IMR-90 (cell line): ENCODE data around the gene GLIS1. TPM values are rescaled to one million over a fixed set of nuclear protein-coding genes. Genes with fewer than 3 reads are reported as not detected.

Source experiments
- ATAC-seq: fragments of 200-7000 bp; cut with Tn5 transposase; 2 replicates; pipeline ENCODE4 v1.9.1; 2020; ENCODE audit warnings: low read depth, mild to moderate bottlenecking, moderate library complexity
- BruUV-seq: library from RNA; stranded (reverse); fragments of 400-500 nt; replicated peaks from 2 replicates; lab custom pipeline; 2021; lab: Mats Ljungman, UMichigan
- CTCF ChIA-PET: fragments of 300-600 bp; formaldehyde crosslinking; extraction: SDS; loops from one replicate; lab custom pipeline; 2021; ENCODE audit warnings: antibody characterized with exemption; lab: Yijun Ruan, JAX
- POLR2A ChIA-PET: fragments of 300-600 bp; sonication (Branson Sonifier 250); formaldehyde crosslinking; loops from one replicate; lab custom pipeline; 2022; ENCODE audit warnings: antibody characterized with exemption; ENCODE audit not compliant: unreplicated experiment; lab: Charles Lee
- DNase-seq: peaks from one replicate; pipeline ENCODE4 v3.0.0; 2013
- H2AFZ ChIP-seq: replicated peaks from 2 replicates; pipeline ENCODE3; 2013; ENCODE audit warnings: low read length, mild to moderate bottlenecking; ENCODE audit not compliant: poor library complexity
- H2AK5ac ChIP-seq: 2 replicates; pipeline ENCODE4 v1.6.1; 2013; ENCODE audit warnings: low read depth, low read length, inconsistent platforms
- H2AK9ac ChIP-seq: replicated peaks from 2 replicates; pipeline ENCODE3; 2013; ENCODE audit warnings: mild to moderate bottlenecking, low read depth, low read length, moderate library complexity; ENCODE audit not compliant: poor library complexity
- H2BK120ac ChIP-seq: 2 replicates; pipeline ENCODE4 v1.6.1; 2013; ENCODE audit warnings: low read depth, low read length, inconsistent platforms
- H2BK15ac ChIP-seq: 3 replicates; pipeline ENCODE4 v1.6.1; 2013; ENCODE audit warnings: low read depth, low read length, inconsistent platforms
- H2BK20ac ChIP-seq: 2 replicates; pipeline ENCODE4 v1.6.1; 2013; ENCODE audit warnings: low read depth, mild to moderate bottlenecking, inconsistent platforms, low read length, moderate library complexity
- H2BK5ac ChIP-seq: 2 replicates; pipeline ENCODE4 v1.6.1; 2013; ENCODE audit warnings: mild to moderate bottlenecking, low read depth, low read length, inconsistent platforms; ENCODE audit not compliant: poor library complexity, severe bottlenecking
- H3K14ac ChIP-seq: replicated peaks from 2 replicates; pipeline ENCODE4 v1.6.1; 2013; ENCODE audit warnings: low read depth, low read length, inconsistent platforms
- H3K18ac ChIP-seq: 2 replicates; pipeline ENCODE4 v1.6.1; 2013; ENCODE audit warnings: low read depth, low read length, control low read depth
- H3K23ac ChIP-seq: 2 replicates; pipeline ENCODE4 v1.6.1; 2013; ENCODE audit warnings: low read depth, low read length, inconsistent platforms
- H3K27ac ChIP-seq: 2 replicates; pipeline ENCODE4 v1.5.1; 2013; ENCODE audit warnings: mild to moderate bottlenecking, control low read depth, low read length; ENCODE audit not compliant: insufficient read depth
- H3K27me3 ChIP-seq: 2 replicates; pipeline ENCODE4 v1.6.1; 2013; ENCODE audit warnings: low read length; ENCODE audit not compliant: control insufficient read depth, insufficient read depth
- H3K36me3 ChIP-seq: 2 replicates; pipeline ENCODE4 v1.6.1; 2013; ENCODE audit warnings: low read length, mixed read lengths; ENCODE audit not compliant: control insufficient read depth, insufficient read depth
- H3K4ac ChIP-seq: 2 replicates; pipeline ENCODE4 v1.6.1; 2013; ENCODE audit warnings: low read depth, low read length, inconsistent platforms
- H3K4me1 ChIP-seq: 2 replicates; pipeline ENCODE4 v1.6.1; 2013; ENCODE audit warnings: low read length, mixed read lengths; ENCODE audit not compliant: control insufficient read depth, insufficient read depth
- H3K4me2 ChIP-seq: 2 replicates; pipeline ENCODE4 v1.6.1; 2013; ENCODE audit warnings: low read depth, mild to moderate bottlenecking, control low read depth, low read length, moderate library complexity
- H3K4me3 ChIP-seq: 2 replicates; pipeline ENCODE4 v1.5.1; 2013; ENCODE audit warnings: low read depth, mild to moderate bottlenecking, control low read depth, low read length, moderate library complexity; ENCODE audit not compliant: insufficient read depth
- H3K56ac ChIP-seq: 2 replicates; pipeline ENCODE4 v1.6.1; 2013; ENCODE audit warnings: low read length, inconsistent platforms; ENCODE audit not compliant: insufficient read depth; ENCODE audit errors: extremely low read depth
- H3K79me1 ChIP-seq, 2 experiments: 2 replicates each; pipeline ENCODE4 v1.6.1; 2013; ENCODE audit warnings: low read length in 2 of 2, inconsistent platforms in 1 of 2, low read depth in 1 of 2
- H3K9ac ChIP-seq: 2 replicates; pipeline ENCODE4 v1.6.1; 2013; ENCODE audit warnings: low read depth, low read length, control low read depth
- H3K9me1 ChIP-seq: 2 replicates; pipeline ENCODE4 v1.6.1; 2013; ENCODE audit warnings: low read length, inconsistent platforms; ENCODE audit not compliant: insufficient read depth
- H3K9me3 ChIP-seq: 2 replicates; pipeline ENCODE4 v1.6.1; 2013; ENCODE audit warnings: low read length; ENCODE audit not compliant: control insufficient read depth, insufficient read depth
- H4K20me1 ChIP-seq: 2 replicates; pipeline ENCODE4 v1.6.1; 2013; ENCODE audit warnings: low read length, inconsistent platforms; ENCODE audit not compliant: insufficient read depth
- H4K5ac ChIP-seq: 2 replicates; pipeline ENCODE4 v1.6.1; 2013; ENCODE audit warnings: mild to moderate bottlenecking, low read depth, low read length, control low read depth
- H4K8ac ChIP-seq, 2 experiments: 2 replicates each; pipeline ENCODE4 v1.6.1; 2013; ENCODE audit warnings: low read depth in 2 of 2, low read length in 2 of 2, control low read depth in 1 of 2, inconsistent platforms in 1 of 2
- H4K91ac ChIP-seq: 2 replicates; pipeline ENCODE4 v1.6.1; 2013; ENCODE audit warnings: low read depth, low read length, inconsistent platforms; ENCODE audit not compliant: insufficient read depth
- BHLHE40 ChIP-seq: fragments of 150-350 bp; IDR thresholded peaks from 2 replicates; pipeline ENCODE4 v1.6.1; 2016; ENCODE audit warnings: mild to moderate bottlenecking, low read depth, low read length
- CHD1 ChIP-seq: IDR thresholded peaks from 2 replicates; pipeline ENCODE4 v1.6.1; 2012; ENCODE audit warnings: low read depth, low read length, improper control_type of control experiment
- CTCF ChIP-seq: conservative IDR thresholded peaks from 2 replicates; pipeline ENCODE4 v1.5.1; 2012; ENCODE audit warnings: mild to moderate bottlenecking, low read depth, low read length, improper control_type of control experiment
- ELK1 ChIP-seq: fragments of 150-350 bp; IDR thresholded peaks from 2 replicates; pipeline ENCODE4 v1.6.1; 2016; ENCODE audit warnings: low read depth, mild to moderate bottlenecking, low read length, moderate library complexity, borderline replicate concordance
- FOS ChIP-seq: fragments of 150-350 bp; IDR thresholded peaks from 2 replicates; pipeline ENCODE4 v1.6.1; 2016; ENCODE audit warnings: low read depth, low read length
- NFE2L2 ChIP-seq: fragments of 150-350 bp; IDR thresholded peaks from 2 replicates; pipeline ENCODE4 v1.6.1; 2016; ENCODE audit warnings: low read depth, mild to moderate bottlenecking, low read length
- POLR2A ChIP-seq: IDR thresholded peaks from 2 replicates; pipeline ENCODE4 v1.6.1; 2012; ENCODE audit warnings: mild to moderate bottlenecking, low read depth, low read length
- RAD21 ChIP-seq: IDR thresholded peaks from 2 replicates; pipeline ENCODE4 v1.6.1; 2012; ENCODE audit warnings: low read length, improper control_type of control experiment
- RCOR1 ChIP-seq: IDR thresholded peaks from 2 replicates; pipeline ENCODE4 v1.6.1; 2012; ENCODE audit warnings: mild to moderate bottlenecking, low read length, improper control_type of control experiment; ENCODE audit not compliant: insufficient replicate concordance
- SMC3 ChIP-seq: fragments of 150-350 bp; IDR thresholded peaks from 2 replicates; pipeline ENCODE4 v1.6.1; 2016; ENCODE audit warnings: low read depth, mild to moderate bottlenecking, antibody characterized with exemption, low read length, moderate library complexity
- WGBS, 2 experiments: methylation state at CpG; one replicate each; pipeline versions ENCODE4 v1.1.5 to v1.1.7; 2013; ENCODE audit warnings: missing lambda C conversion rate in 2 of 2; ENCODE audit not compliant: insufficient read length in 1 of 2; ENCODE audit errors: extremely low coverage in 2 of 2; 5-methylcytosine and 5-hydroxymethylcytosine counted together
- dilution Hi-C: fragments of 300-500 bp; cut with HindIII; formaldehyde crosslinking; loops from one replicate; pipeline ENCODE4 v1.14.3; 2018; ENCODE audit warnings: low sequenced_read_pairs; ENCODE audit not compliant: unreplicated experiment
- in situ Hi-C: fragments of 300-500 bp; cut with MboI; formaldehyde crosslinking; loops from 3 replicates; pipeline ENCODE4 v1.14.3; 2019; ENCODE audit warnings: low sequenced_read_pairs, inconsistent platforms, mixed read lengths
- intact Hi-C: fragments of 100-400 bp; cut with micrococcal nuclease; formaldehyde crosslinking; loops from 2 replicates; pipeline ENCODE4 v1.10.0; 2022
- polyA plus RNA-seq, 3 experiments: library from polyadenylated mRNA; depleted of rRNA; stranded (reverse); fragments of >200 nt; gene quantifications; 2 replicates each; pipeline ENCODE4 v1.2.3, GENCODE V29; 2012; ENCODE audit warnings: low replicate concordance in 1 of 3
- total RNA-seq: library from RNA; depleted of rRNA; stranded (reverse); fragments of >200 nt; gene quantifications from 2 replicates; pipeline ENCODE4 v1.2.3, GENCODE V29; 2012

Gene GLIS1
- total and polyA plus RNA-seq, 2 of the 4 experiments (the other 2 are of a cell fraction) = 0.18 to 2.3 TPM

GRCh38 chr1:53599481-53599880 lies 139.5 kb downstream of the GLIS1 start:
- no peak overlapping the region for H3K4me2 ChIP-seq
- WGBS, 2 experiments = 88% methylated on average over 1 of the region's 4 CpGs; no CpG with 5 or more reads in 1 of the 2 experiments
- ATAC-seq (no peak), DNase-seq (no peak)
- no peak overlapping the region for H3K4me3 ChIP-seq
- no peak overlapping the region for H2BK20ac ChIP-seq
- H3K36me3 ChIP-seq = peaks cover 4% of the 10 kb centered on the region; the same call in 1 of the 2 replicates
- H3K79me1 ChIP-seq = no peaks in the 10 kb centered on the region
- H2BK15ac ChIP-seq = no peak overlapping the region
- no peaks in the 10 kb centered on the region for H4K20me1 ChIP-seq
- no peak overlapping the region for H3K56ac ChIP-seq
- H4K5ac ChIP-seq = no peak overlapping the region
- no peak overlapping the region for H3K18ac ChIP-seq
- no peak overlapping the region for H3K23ac ChIP-seq
- BruUV-seq = no TSS peak
- H2AK9ac ChIP-seq = no peak overlapping the region
- H3K27me3 ChIP-seq = no peaks in the 10 kb centered on the region; the same call in 1 of the 2 replicates
- no peak overlapping the region for H2AFZ ChIP-seq
- dilution Hi-C loops = no loop called here
- no peaks in the 10 kb centered on the region for H3K9me3 ChIP-seq
- no peak overlapping the region for H4K91ac ChIP-seq
- H3K4ac ChIP-seq = no peak overlapping the region
- CTCF ChIA-PET = no interaction called here
- TF ChIP-seq NFE2L2 = no peak
- no peak for TF ChIP-seq FOS
- TF ChIP-seq RCOR1 = no peak
- no peak for TF ChIP-seq RAD21
- TF ChIP-seq CTCF = no peak
- no peak for TF ChIP-seq SMC3
- no peak for TF ChIP-seq POLR2A
- TF ChIP-seq ELK1 = no peak
- TF ChIP-seq BHLHE40 = no peak
- TF ChIP-seq CHD1 = no peak
- no peak overlapping the region for H2AK5ac ChIP-seq
- in situ Hi-C loops = no loop called here
- no peak overlapping the region for H4K8ac ChIP-seq
- POLR2A ChIA-PET = no interaction called here
- intact Hi-C loops = no loop called here
- no peaks in the 10 kb centered on the region for H3K4me1 ChIP-seq
- no peak overlapping the region for H3K14ac ChIP-seq
- no peak overlapping the region for H3K9ac ChIP-seq
- H3K27ac ChIP-seq = no peak overlapping the region
- no peak overlapping the region for H2BK120ac ChIP-seq
- H2BK5ac ChIP-seq = no peak overlapping the region
- H3K9me1 ChIP-seq = 0 out of 2 replicates have a peak, but pooled peaks cover 4% of the 10 kb centered on the region
